Stimulated activated CD4-positive, alpha-beta T cell treated with anti-CD3 and anti-CD28 coated beads, Interleukin-1b, Interleukin-23, amount 100 ng/mL, for 48 hours (primary cell): ENCODE data around the gene CHST2.

ENCODE experiments used
- DNase-seq: peaks from one replicate; pipeline ENCODE4 v3.0.0-alpha.2; 2020

The CHST2 gene

DNA sequence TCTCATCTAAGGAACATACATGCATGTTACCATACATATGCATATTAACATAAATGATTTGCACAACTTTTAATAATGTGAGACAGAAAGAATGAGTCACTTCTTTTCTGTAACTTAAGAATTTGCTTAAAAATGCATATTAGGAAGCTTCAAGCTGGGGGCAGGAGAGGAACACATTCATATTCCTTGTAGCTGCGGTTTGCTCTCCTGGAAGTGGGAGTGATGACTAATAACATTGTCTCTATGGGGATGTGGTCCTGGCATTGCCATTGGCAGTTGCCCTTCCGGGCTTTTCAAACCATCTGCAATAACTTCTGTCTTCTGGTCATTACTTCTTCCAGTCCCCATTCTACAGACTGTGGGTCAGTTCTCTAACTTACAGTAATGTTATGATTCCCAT lies 15.6 kb downstream of the CHST2 start:
- DNase-seq: no peak

DNA sequence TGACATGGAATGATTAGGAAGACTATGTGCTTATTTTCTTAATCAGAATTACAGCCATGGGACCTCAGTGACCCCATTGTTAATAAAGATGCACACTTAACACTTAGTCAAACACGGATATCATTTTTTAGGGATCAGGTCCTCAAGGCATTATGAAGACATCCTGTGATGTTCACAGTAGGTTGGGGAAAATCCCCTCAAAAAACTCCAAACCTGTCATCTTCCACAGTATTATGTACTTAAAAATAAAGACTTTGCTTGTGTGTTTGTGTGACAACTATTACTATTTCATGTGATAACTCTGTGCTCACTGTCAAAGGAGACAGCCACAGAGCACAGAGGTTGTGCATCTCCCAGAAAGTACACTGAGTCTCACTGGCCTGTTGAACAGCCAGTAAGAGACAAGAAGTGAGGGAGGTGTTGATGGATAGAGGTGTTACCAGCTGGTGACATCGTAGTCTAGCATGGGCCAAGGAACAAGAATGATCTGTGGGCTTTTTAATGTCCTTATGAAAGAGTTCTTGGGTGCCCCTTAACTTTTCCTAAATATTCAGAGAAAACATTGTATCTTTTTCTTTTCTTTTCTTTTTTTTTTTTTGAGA lies 18.0 kb downstream of the CHST2 start:
- no peak for DNase-seq

DNA sequence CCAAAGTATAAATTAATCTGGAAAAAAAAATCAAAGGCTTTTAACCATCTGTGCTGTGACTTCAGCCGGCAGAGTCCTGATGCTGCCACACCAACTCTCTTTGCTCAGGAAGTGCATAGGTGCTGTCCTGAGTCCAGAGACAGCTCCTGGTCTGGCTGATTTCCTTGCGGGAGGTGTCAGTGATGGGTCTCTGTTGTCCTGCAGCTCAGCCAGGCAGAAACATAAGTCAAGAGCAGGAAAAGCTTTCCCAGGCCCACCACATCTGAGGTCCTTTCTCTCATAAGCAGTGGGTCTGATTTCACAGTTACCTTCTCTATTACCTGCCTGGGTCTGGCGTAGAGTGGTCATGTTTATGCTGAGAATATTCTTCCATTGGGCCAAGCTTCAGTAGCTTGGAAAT lies 19.4 kb downstream of the CHST2 start:
- DNase-seq: no peak

DNA sequence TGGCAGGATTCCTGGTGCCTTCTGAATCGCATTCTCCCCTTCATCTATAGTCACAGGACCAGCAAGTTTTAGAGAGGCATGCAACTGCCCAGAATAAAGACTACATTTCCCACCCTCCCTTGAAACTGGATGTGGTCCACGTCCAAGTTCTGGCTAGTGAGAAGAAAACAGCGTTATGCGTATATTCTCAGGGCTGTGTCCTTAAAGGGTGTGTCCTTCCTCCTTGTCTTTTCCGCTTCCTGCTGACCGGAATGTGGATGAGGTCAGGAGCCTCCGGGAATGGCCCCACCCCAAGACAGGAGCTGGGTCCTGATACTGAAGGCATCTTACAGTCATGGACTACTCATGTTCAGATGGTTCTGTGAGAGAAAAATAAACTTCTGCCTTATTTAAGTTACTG lies 20.2 kb downstream of the CHST2 start:
- DNase-seq: no peak

DNA sequence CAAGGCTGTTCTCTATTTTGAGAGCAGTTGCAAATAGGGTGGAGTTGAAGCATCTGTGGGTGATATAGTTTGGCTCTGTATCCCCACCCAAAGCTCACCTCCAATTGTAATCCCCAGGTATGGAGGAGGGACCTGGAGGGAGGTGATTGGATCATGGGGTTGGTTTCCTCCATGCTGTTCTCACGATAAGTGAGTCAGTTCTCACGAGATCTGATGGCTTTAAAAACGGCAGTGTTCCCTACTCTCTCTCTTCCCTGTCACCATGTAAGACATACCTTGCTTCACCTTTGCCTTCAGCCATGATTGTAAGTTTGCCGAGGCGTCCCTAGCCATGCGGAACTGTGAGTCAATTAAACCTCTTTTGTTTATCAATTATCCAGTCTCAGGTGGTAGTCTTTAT lies 21.0 kb downstream of the CHST2 start:
- DNase-seq: no peak

DNA sequence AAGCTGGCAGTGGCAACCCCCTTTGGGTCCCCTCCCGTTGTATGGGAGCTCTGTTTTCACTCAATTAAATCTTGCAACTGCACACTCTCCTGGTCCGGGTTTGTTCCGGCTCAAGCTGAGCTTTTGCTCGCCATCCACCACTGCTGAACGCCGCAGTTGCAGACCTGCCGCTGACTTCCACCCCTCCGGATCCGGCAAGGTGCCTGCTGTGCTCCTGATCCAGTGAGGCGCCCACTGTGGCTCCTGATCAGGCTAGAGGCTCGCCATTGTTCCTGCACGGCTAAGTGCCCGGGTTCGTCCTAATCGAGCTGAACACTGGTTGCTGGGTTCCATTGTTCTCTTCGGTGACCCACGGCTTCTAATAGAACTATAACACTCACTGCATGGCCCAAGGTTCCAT lies 22.8 kb downstream of the CHST2 start:
- DNase-seq: no peak

DNA sequence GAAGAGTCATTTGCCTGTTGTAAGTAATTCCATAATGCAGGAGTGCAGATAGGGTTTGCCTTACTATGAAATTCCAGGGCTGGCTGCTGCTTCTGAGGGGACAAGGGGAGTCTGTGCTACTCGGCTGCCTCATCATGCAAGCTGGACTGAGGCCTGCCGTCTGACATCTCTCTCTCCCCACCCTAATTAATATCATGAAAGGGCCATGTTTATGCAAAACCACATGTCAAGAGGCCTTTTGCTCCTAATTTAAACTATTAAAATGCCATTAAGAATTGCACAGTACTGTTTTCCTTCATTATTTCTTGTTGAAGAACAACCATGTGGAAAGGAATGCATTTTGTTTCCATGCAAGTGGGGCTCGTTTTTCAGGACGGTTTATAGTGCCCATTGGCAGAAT lies 26.3 kb downstream of the CHST2 start:
- DNase-seq: no peak

DNA sequence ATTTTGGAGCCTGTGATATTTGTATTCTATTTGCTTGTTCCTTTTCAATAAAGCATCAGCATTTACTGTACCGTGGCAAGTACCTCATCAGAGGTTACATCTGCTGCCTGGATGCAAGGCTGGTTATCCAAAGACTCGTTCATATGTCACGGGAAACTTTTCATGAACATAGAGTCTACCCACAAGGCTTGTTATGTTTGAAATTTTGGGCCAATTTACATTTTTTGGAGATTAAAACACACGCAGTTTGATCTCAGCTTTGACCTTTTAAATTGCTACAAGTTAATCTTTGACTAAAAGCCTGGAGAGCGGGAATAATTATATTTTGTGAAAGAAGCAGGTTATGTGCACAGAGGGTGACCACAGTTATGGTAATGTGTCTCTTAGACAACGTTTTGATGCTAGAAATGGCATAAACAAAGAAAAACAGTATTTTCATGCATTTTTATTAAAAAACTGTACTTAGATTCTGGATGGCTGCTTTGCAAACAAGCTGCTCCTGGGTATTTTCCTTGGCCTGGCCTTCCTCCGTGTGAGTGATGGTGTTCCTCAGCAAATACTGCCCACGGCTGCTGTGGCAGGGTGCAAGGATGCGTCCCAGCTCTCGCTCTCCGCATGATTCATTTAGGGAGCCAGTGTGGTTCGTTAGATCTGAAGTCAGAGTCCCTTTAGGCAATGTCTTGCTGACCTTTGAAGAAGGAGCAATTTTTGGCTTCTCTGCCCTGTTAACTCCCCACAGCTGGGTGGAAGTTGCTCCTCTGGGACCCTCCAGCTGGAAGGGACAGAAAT lies 27.1 kb downstream of the CHST2 start:
- DNase-seq: no peak

DNA sequence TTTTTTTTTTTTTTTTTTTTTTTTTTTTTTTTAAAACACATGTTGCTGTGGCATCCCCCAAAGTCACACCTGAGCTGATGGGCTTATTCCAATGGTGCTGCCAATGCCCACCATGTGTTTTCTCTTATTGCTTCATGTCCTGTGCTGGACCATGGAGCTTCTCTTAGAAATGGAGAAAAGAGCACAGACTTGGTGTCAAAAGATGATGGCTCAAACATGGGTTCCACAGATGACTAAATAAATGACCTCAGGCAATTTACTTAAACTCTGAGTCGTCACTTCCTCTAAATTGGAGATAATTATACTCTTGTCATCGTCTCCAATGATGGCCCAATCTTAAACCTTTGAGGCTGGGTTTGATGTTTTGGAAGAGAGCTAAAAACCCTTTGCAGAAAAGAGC lies 28.1 kb downstream of the CHST2 start:
- no peak for DNase-seq

DNA sequence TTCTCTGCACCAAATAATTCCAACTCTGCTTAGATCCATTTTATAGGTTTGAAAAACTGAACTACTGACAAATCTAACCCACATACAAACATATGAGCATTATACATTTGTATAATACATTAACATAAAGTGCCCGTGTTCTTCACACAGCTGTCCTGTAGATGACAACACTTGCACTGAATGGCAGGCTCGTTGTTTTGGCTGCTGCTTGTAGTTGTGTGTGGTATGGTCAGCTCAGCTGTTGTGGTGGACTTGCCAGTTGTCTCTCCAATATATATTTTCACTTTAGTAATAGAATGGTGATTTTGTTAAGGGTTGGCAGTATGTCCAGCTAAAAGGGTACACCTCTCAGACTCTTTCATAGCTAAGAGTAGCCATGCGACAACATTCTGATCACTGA lies 30.5 kb downstream of the CHST2 start:
- no peak for DNase-seq

DNA sequence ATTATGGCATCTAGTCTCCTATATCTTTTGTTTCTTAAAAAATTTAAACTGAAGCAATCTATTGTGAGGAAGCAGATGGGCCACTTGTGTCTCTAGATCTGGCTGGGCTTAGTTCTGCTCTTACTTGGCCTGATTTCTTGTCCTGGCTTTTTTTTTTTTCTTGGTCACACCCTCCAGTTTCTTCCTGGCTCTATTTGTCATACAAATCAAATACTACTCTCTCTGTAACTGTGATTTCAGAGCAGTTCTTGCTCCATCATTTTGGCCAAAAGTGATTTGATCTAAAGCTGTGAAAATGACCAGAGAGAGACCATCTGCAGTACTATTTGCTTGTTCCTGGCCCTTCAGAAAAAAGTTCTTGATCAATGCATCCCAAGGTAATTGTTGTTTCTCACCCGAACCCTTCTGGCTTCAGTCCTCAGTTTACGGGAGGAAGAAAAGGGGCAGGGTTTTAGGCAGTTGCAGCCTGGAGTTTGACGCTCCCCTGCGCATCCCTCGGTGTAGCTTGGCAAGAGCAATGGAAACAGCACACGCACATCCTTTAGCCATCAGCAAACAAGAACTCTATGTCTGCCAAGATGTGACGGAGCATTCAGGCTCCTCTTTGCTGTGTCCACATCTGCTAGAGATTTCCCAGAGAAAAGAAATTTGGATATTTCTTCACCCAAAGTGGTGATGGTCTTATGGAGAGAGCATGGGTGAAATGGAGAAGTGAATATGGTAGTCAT lies 31.6 kb downstream of the CHST2 start:
- DNase-seq: no peak

DNA sequence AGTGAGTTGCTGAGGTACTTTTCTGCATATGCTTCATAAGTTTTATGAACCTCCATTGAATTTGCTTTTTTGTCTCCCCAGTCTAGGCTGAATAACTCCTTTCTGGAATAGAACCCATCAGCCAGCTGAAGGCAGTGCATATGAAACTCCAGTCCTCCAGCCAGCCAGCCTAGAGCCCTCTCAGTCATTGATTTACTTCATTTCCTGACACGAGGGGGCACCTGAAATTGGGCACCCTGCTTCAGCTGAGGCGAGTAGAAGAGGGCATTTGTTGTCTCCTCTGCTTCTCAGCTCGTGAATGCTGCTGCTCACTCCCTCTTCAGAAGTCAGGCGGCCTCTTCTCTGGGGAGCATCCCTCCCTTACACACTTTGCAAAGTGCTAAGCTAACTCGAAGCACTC lies 32.5 kb downstream of the CHST2 start:
- no peak for DNase-seq

DNA sequence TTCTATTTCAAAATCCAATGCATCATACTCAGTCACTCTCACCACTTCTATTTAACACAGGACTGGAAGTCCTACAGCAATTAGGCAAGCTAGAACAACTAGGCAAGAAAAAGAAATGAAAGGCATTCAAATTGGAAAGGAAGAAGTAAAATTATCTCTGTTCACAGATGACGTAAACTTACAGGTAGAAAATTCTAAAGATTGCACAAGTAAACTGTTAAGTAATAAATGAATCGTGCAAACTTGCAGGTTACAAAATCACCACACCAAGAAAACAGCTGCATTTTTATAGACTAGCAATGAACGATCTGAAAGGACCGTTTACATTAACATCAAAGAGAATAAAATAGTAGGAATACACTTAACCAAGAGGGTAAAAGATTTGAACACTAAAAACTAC lies 36.2 kb downstream of the CHST2 start:
- no peak for DNase-seq

DNA sequence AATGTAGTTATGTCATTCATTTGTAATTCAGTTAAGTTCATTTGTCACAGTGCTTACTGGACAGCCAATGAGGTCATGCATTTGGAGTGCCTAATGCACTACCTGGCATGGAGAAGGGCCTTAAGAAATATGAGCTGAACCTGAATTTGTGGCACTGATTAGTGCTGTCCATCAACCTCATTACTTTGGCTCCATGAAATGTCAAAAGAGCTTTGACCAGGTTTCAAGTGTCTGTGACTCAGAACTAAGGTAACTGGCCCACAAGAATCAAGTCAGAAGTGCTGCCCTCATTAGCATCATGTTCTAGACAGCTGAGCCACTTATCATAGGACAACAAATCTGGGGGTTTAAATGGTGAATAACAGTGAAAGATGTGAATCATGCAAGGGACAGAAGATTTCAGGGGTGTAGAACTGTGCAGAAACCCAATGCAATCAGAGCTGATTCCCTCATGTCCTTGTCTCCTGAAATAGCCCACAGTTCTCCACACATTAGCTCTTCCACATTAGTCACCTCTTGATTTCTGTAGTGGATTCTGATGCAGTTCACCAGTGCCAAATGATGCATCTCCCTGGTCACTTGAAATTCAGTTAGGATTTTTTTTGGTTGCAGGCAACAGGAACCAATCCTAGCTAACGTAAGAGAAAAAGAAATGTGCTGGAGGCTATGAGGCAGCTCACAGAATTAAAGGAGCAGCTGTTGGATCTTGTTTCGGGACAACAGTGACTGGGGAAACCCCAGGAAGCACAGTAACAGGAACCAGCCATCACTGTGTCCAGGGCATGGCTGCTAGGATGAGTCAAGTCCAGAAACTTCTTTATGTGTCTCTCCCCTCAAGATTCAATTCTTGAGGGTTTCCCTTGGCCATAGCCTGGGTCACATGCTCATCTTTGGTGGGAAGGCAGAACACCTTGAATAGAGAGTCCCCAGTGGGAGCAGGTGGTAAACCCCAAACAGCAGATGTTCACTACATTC lies 38.7 kb downstream of the CHST2 start:
- no peak for DNase-seq

DNA sequence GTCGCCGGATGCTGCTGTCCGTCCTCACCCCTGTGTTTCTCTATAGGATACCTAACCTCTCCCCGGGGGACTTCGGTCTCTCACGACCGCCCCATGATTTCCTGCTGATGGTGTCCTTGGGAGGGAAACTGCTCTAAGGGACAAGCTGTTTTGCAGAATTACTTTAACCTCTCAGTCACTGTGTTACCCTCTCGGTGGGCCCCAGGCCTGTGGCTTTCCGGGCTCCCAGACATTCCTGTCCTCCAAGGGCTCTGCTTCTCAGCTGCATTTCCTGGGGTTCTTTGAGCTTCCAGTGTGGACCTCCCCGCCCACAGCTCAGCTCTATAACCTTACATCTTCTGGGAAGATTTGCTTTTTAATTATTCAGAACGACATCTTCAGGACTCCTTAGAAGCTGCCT lies 40.9 kb downstream of the CHST2 start:
- no peak for DNase-seq

DNA sequence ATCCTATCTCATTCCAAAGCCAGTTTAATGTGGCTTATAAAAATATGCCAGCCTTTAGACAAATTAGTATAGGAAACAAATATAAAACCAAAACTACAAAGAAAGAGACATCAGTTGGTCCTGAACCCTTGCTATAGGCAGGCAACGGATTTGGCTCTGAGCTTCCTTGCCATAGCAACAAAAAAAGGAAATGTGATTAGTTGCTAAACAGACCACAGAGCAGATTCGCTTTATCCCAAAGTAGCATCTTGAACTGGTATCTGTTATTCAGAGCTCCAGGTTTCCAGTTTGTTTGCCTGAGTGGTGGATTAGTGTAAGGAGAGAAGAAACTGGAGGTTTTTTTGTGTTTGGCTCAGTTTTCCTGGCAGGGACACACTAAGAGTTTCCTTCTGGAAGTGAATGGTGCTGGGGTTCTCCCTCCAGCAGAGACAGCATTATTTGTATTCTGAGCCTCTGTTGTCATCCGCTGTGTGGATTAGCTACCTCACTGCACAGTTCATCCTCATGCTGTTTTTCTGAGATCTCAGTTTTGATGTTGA lies 44.1 kb downstream of the CHST2 start:
- DNase-seq: no peak

DNA sequence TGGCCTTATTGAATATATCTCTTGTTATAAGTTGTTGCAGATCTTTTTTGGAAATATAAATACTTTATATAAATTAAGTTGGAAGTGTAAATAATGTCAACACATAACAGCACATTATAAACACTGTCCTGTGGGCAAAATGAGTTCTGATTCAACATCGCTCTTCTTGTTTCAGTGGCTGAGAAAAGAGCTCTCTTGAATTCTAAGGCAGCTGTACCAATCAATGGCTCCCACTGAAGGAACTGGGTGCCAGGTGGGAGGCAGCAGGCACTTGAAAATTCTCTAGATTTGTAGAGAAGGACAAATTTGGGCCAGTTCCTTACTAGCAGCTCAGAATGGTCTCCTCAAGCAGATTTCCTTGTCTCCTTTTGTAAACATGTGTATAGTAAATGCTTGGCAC lies 45.6 kb downstream of the CHST2 start:
- no peak for DNase-seq

DNA sequence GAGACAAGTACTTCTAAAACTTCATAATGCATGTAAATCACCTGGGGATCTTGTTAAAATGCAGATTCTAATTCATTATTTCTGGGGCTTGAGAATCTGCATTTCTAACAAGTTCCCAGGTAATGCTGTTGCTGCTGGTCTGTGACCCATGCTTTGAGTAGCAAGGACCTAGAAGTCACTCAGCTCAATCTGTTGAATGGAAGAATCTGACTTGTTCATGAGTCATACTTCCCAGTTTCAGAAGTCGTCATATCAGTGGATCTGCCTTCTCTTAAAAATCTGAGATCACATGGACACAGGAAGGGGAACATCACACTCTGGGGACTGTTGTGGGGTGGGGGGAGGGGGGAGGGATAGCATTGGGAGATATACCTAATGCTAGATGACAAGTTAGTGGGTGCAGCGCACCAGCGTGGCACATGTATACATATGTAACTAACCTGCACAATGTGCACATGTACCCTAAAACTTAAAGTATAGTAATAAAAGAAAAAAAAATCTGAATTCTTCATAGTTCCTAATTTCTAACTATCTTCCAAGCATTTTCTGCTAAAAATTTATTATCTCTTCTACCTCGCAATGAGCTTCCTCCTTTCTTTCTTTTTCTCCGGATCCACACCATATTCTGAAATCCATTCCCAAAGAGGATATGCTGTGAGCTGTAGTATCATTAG lies 46.2 kb downstream of the CHST2 start:
- DNase-seq: peak; percentile 49

DNA sequence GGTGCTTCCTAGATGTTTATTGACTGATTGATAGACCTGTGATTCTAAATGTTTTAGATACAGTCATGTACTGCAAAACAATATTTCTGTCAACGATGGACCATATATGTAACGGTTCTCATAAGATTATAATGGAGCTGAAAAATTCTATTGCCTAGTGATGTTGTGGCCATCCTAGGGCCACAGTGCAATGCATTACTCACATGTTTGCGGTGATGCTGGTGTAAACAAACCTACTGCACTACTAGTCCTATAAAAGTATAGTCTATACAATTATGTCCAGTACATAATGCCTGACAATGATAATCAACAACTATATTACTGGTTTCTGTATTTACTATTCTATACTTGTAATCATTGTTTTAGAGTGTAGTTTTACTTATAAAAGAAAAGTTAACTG lies 46.8 kb downstream of the CHST2 start:
- no peak for DNase-seq

DNA sequence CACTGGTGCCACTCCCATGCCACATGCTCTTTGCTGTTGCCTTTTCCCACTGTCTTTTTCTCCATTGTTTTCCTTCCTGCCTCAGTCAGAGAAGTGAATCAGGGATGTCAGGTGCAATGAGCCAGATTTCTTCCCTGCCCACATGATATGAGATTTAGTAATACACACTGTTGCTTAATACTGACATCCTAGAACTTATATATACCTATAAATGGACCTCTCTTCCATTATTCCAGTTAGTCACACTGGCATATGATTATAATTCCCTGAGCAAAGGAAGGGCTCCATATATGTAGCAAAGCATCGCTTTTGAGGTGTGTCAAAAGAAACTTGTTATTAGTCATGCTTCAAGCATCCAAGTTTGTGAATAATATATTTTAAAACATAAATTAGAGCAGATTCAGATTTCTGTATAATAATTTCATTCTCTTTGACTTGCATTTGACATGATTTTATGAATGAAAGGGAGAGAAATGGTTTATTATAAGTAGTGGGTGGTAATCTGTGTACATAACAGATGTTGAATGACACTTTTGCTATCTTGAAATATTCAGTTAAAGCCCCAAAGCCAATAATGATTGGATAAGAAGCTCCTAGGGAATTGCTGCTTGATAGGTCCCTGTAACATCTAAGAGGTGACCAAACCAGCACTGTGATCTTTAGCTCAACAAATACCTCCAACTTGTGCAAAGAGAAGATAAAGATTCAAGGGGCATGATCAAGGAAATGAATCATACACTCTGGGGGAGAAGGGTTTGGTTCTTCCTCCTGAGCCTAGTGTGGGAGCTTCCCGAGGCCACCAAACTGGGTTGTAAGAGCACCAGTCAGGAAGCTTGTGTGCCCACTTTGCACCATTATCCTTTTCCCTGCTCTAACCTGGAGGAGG lies 48.6 kb downstream of the CHST2 start:
- DNase-seq: no peak

DNA sequence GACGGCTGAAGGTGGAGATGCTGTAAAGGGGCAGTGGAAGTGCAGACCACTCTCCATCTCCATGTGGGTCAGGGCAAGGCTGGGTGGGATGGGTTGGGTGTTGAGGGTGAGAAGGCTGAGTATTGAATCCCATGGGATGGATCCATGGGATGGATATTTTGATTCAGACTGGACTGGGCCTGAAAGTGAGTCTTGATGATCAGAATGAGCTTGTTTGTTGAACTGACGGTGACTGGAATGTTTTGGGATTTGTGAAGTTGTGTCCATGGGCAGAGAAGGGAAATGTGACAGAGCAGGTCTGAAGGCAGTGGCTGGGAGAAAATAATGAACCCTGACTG lies 49.3 kb downstream of the CHST2 start:
- no peak for DNase-seq
